Suprapubic skin (tissue), 4 donors: ENCODE data around the gene STAG1. TPM values are rescaled to one million over a fixed set of nuclear protein-coding genes. Genes with fewer than 3 reads are reported as not detected.
"Not testable (repeated sequence)": the region's sequence is repeated elsewhere in the genome, so short reads cannot be mapped to it uniquely, and the experiment has no call there.

ENCODE experiments used
- DNase-seq, 2 donors: peaks; one replicate each; pipeline ENCODE4 v3.0.0-alpha.2; 2019; ENCODE audit warnings: low spot score in 2 of 2
- H3K27ac ChIP-seq: fragments of 200-600 bp; sonication (generic); one replicate; pipeline ENCODE4 v1.5.1; 2019
- H3K27me3 ChIP-seq: fragments of 200-600 bp; sonication (generic); one replicate; pipeline ENCODE4 v1.5.1; 2019
- H3K36me3 ChIP-seq: fragments of 200-600 bp; sonication (generic); one replicate; pipeline ENCODE4 v1.5.1; 2019
- H3K4me1 ChIP-seq: fragments of 200-600 bp; sonication (generic); one replicate; pipeline ENCODE4 v1.5.1; 2019
- H3K4me3 ChIP-seq: fragments of 200-600 bp; sonication (generic); one replicate; pipeline ENCODE4 v1.5.1; 2019; ENCODE audit warnings: mild to moderate bottlenecking
- H3K9me3 ChIP-seq: fragments of 200-600 bp; sonication (generic); one replicate; pipeline ENCODE4 v1.5.1; 2019
- CTCF ChIP-seq, 2 donors: fragments of 200-600 bp in 1 of 2; fragments of 450-650 bp in 1 of 2; sonication (generic) in 1 of 2; IDR thresholded peaks; one replicate each; pipeline ENCODE4 v1.5.1; 2016 to 2019; ENCODE audit warnings: antibody characterized with exemption in 2 of 2, mild to moderate bottlenecking in 1 of 2, moderate library complexity in 1 of 2
- EP300 ChIP-seq: sonication (generic); formaldehyde crosslinking; IDR thresholded peaks from one replicate; pipeline ENCODE4 v1.6.1; 2017; ENCODE audit warnings: antibody characterized with exemption
- POLR2A ChIP-seq, 2 donors: fragments of 450-650 bp; IDR thresholded peaks; one replicate each; pipeline ENCODE4 v1.6.1; 2017; ENCODE audit warnings: antibody characterized with exemption in 2 of 2, mild to moderate bottlenecking in 2 of 2, moderate library complexity in 2 of 2
- POLR2AphosphoS5 ChIP-seq, 3 donors: sonication (generic); formaldehyde crosslinking; IDR thresholded peaks; one replicate each; pipeline ENCODE4 v1.6.1; 2017; ENCODE audit warnings: antibody characterized with exemption in 3 of 3
- WGBS: methylation state at CpG from one replicate; pipeline ENCODE4 v1.1.5; 2018; 5-methylcytosine and 5-hydroxymethylcytosine counted together
- total RNA-seq, 4 donors: library from RNA; depleted of rRNA; stranded (reverse); fragments of >200 nt; gene quantifications; one replicate each; pipeline ENCODE4 v1.1.0, GENCODE V29; 2016

The STAG1 gene
- total RNA-seq, 4 donors from 2014 or later: 33.8 to 76.4 (median 38.0) TPM

GRCh38 chr3:136577791-136578190, 174.4 kb downstream of the STAG1 start:
- Histone ChIP-seq H3K27ac (no peak overlapping the region), H3K9me3 (no peaks in the 10 kb centered on the region), H3K4me3 (no peak overlapping the region), H3K27me3 (no peaks in the 10 kb centered on the region), H3K36me3 (peaks cover 10% of the 10 kb centered on the region), H3K4me1 (no peaks in the 10 kb centered on the region)
- DNase-seq: no peak
- TF ChIP-seq POLR2A (IDR thresholded peaks at IDR 0.05) (no peak), CTCF (IDR thresholded peaks at IDR 0.05) (no peak), EP300 (no peak), POLR2AphosphoS5 (IDR thresholded peaks at IDR 0.05) (no peak)
- 100% methylated on average over 3 of the region's 3 CpGs for WGBS

- Histone ChIP-seq H3K27ac (no peak overlapping the region), H3K36me3 (peaks cover 11% of the 10 kb centered on the region), H3K9me3 (no peaks in the 10 kb centered on the region), H3K4me3 (no peak overlapping the region), H3K4me1 (no peaks in the 10 kb centered on the region), H3K27me3 (no peaks in the 10 kb centered on the region)
- WGBS: 70% methylated on average over 6 of the region's 6 CpGs
- DNase-seq: no peak
- no peak for TF ChIP-seq EP300
- no peak for TF ChIP-seq CTCF (IDR thresholded peaks at IDR 0.05)
- TF ChIP-seq POLR2A (IDR thresholded peaks at IDR 0.05): no peak
- no peak for TF ChIP-seq POLR2AphosphoS5 (IDR thresholded peaks at IDR 0.05)
Observed at GRCh38 chr3:136576279-136577009, 175.7 kb downstream of the STAG1 start.

GRCh38 chr3:136567599-136568188, 184.5 kb downstream of the STAG1 start:
- TF ChIP-seq CTCF (IDR thresholded peaks at IDR 0.05) (no peak), POLR2A (IDR thresholded peaks at IDR 0.05) (no peak), EP300 (no peak), POLR2AphosphoS5 (IDR thresholded peaks at IDR 0.05) (no peak)
- 79% methylated on average over 2 of the region's 2 CpGs for WGBS
- Histone ChIP-seq H3K36me3 (peaks cover under 1% of the 10 kb centered on the region), H3K4me3 (no peak overlapping the region), H3K27ac (no peak overlapping the region), H3K27me3 (no peaks in the 10 kb centered on the region), H3K4me1 (no peaks in the 10 kb centered on the region), H3K9me3 (no peaks in the 10 kb centered on the region)
- DNase-seq: no peak

GRCh38 chr3:136564962-136565361, 187.2 kb downstream of the STAG1 start:
- not testable (repeated sequence) for H3K4me1 ChIP-seq, H3K36me3 ChIP-seq, H3K27ac ChIP-seq, DNase-seq, H3K9me3 ChIP-seq, H3K27me3 ChIP-seq, H3K4me3 ChIP-seq
- WGBS: 100% methylated on average over 1 of the region's 1 CpG

GRCh38 chr3:136562026-136562425, 190.2 kb downstream of the STAG1 start:
- Histone ChIP-seq H3K27ac (no peak overlapping the region), H3K9me3 (no peaks in the 10 kb centered on the region), H3K27me3 (no peaks in the 10 kb centered on the region), H3K36me3 (no peaks in the 10 kb centered on the region), H3K4me3 (no peak overlapping the region), H3K4me1 (peaks cover 9% of the 10 kb centered on the region)
- WGBS: 93% methylated on average over 9 of the region's 9 CpGs
- DNase-seq: no peak
- TF ChIP-seq POLR2A (IDR thresholded peaks at IDR 0.05) (no peak), POLR2AphosphoS5 (IDR thresholded peaks at IDR 0.05) (no peak), EP300 (no peak), CTCF (IDR thresholded peaks at IDR 0.05) (no peak)
